Stimulated activated CD4-positive, alpha-beta T cell treated with anti-CD3 and anti-CD28 coated beads, Interleukin-15, amount 100 ng/mL, for 24 hours (primary cell): ENCODE results near the gene ITGB1.
"Not testable (repeated sequence)": the region's sequence is repeated elsewhere in the genome, so short reads cannot be mapped to it uniquely, and the experiment has no call there.

Experiments used
- DNase-seq: peaks from one replicate; pipeline ENCODE4 v3.0.0-alpha.2; 2020

ITGB1 gene

GRCh38 chr10:32980242-32980557, 22.2 kb upstream of the ITGB1 start:
- DNase-seq = no peak

- not testable (repeated sequence) for DNase-seq
Observed at GRCh38 chr10:32979719-32980118, 21.7 kb upstream of the ITGB1 start.

- no peak for DNase-seq
Observed at GRCh38 chr10:32979041-32979440, 21.0 kb upstream of the ITGB1 start.

- DNase-seq = not testable (repeated sequence)
Observed at GRCh38 chr10:32977846-32978809, 20.1 kb upstream of the ITGB1 start.

GRCh38 chr10:32976338-32976737, 18.3 kb upstream of the ITGB1 start:
- DNase-seq = no peak

- no peak for DNase-seq
Observed at GRCh38 chr10:32972929-32973328, 14.9 kb upstream of the ITGB1 start.

GRCh38 chr10:32972460-32972859, 14.4 kb upstream of the ITGB1 start:
- DNase-seq = no peak

GRCh38 chr10:32971536-32972091, 13.6 kb upstream of the ITGB1 start:
- no peak for DNase-seq

GRCh38 chr10:32970910-32971309, 12.9 kb upstream of the ITGB1 start:
- no peak for DNase-seq

GRCh38 chr10:32964270-32964669, 6.2 kb upstream of the ITGB1 start:
- no peak for DNase-seq

GRCh38 chr10:32963096-32963495, 5.1 kb upstream of the ITGB1 start:
- no peak for DNase-seq

- DNase-seq = no peak
Observed at GRCh38 chr10:32962521-32962920, 4.5 kb upstream of the ITGB1 start.

- no peak for DNase-seq
Observed at GRCh38 chr10:32961895-32962369, 3.9 kb upstream of the ITGB1 start.

- DNase-seq = no peak
Observed at GRCh38 chr10:32961343-32961894, 3.4 kb upstream of the ITGB1 start.

- DNase-seq = no peak
Observed at GRCh38 chr10:32960022-32960421, 2.0 kb upstream of the ITGB1 start.

GRCh38 chr10:32959006-32959920, 1.2 kb upstream of the ITGB1 start:
- DNase-seq = peak; percentile 58

- DNase-seq = peak; percentile 64
Observed at GRCh38 chr10:32957341-32958084, 517 bp downstream of the ITGB1 start.

GRCh38 chr10:32956365-32957197, 1.4 kb downstream of the ITGB1 start:
- DNase-seq = no peak

GRCh38 chr10:32955790-32956189, 2.2 kb downstream of the ITGB1 start:
- no peak for DNase-seq

- DNase-seq = no peak
Observed at GRCh38 chr10:32955299-32955772, 2.7 kb downstream of the ITGB1 start.
